Mesendoderm (in vitro differentiated cells): Measurements from ENCODE around the gene PTPN3.

Experiments used
- DNase-seq: peaks from one replicate; pipeline ENCODE4 v3.0.0; 2013
- H2AK5ac ChIP-seq: 2 replicates; pipeline ENCODE4 v1.6.1; 2013; ENCODE audit warnings: low read length, inconsistent platforms
- H2BK120ac ChIP-seq: 2 replicates; pipeline ENCODE4 v1.6.1; 2013; ENCODE audit warnings: low read depth, mild to moderate bottlenecking, low read length, moderate library complexity, mixed read lengths
- H2BK15ac ChIP-seq: replicated peaks from 2 replicates; pipeline ENCODE4 v1.6.1; 2013; ENCODE audit warnings: low read depth, mild to moderate bottlenecking, moderate library complexity
- H2BK5ac ChIP-seq: 2 replicates; pipeline ENCODE4 v1.6.1; 2013; ENCODE audit warnings: low read length, inconsistent platforms
- H3K18ac ChIP-seq: 2 replicates; pipeline ENCODE4 v1.6.1; 2013; ENCODE audit warnings: mild to moderate bottlenecking, low read length, mixed read lengths
- H3K23ac ChIP-seq: one replicate; pipeline ENCODE4 v1.6.1; 2013; ENCODE audit warnings: low read length
- H3K27ac ChIP-seq: 2 replicates; pipeline ENCODE4 v1.5.1; 2013; ENCODE audit warnings: low read depth, mild to moderate bottlenecking, inconsistent platforms, low read length, moderate library complexity
- H3K27me3 ChIP-seq: 2 replicates; pipeline ENCODE4 v1.6.1; 2013; ENCODE audit warnings: low read length, control low read depth, mild to moderate bottlenecking, inconsistent platforms; ENCODE audit not compliant: insufficient read depth, poor library complexity
- H3K36me3 ChIP-seq: 2 replicates; pipeline ENCODE4 v1.6.1; 2013; ENCODE audit warnings: low read length, inconsistent platforms; ENCODE audit not compliant: control insufficient read depth, insufficient read depth
- H3K4ac ChIP-seq: one replicate; pipeline ENCODE4 v1.6.1; 2013; ENCODE audit warnings: low read depth, mild to moderate bottlenecking, low read length, moderate library complexity
- H3K4me1 ChIP-seq: 2 replicates; pipeline ENCODE4 v1.6.1; 2013; ENCODE audit warnings: low read depth, low read length, inconsistent platforms; ENCODE audit not compliant: control insufficient read depth
- H3K4me2 ChIP-seq: 2 replicates; pipeline ENCODE4 v1.6.1; 2013; ENCODE audit warnings: low read length
- H3K4me3 ChIP-seq: 2 replicates; pipeline ENCODE4 v1.5.1; 2013; ENCODE audit warnings: mild to moderate bottlenecking, low read length
- H3K56ac ChIP-seq: one replicate; pipeline ENCODE4 v1.6.1; 2013; ENCODE audit warnings: low read length
- H3K79me1 ChIP-seq: 2 replicates; pipeline ENCODE4 v1.6.1; 2013; ENCODE audit warnings: low read length, inconsistent platforms
- H3K79me2 ChIP-seq: 2 replicates; pipeline ENCODE4 v1.6.1; 2013; ENCODE audit warnings: mild to moderate bottlenecking, low read length; ENCODE audit not compliant: control insufficient read depth, insufficient read depth
- H3K9ac ChIP-seq: 2 replicates; pipeline ENCODE4 v1.6.1; 2013; ENCODE audit warnings: low read length, inconsistent platforms
- H4K5ac ChIP-seq: one replicate; pipeline ENCODE4 v1.6.1; 2013; ENCODE audit warnings: low read length
- H4K8ac ChIP-seq: one replicate; pipeline ENCODE4 v1.6.1; 2013; ENCODE audit warnings: low read depth, mild to moderate bottlenecking, control low read depth, low read length, moderate library complexity
- WGBS: extraction: QIAGEN DNeasy Blood & Tissue Kit; methylation state at CpG from one replicate; pipeline ENCODE4 v1.1.7; 2013; ENCODE audit warnings: low lambda C conversion rate, missing lambda C conversion rate; ENCODE audit not compliant: insufficient coverage; ENCODE audit errors: extremely low coverage; 5-methylcytosine and 5-hydroxymethylcytosine counted together

Gene PTPN3

GRCh38 chr9:109430231-109430630 is 67.9 kb downstream of the PTPN3 start:
- no peak overlapping the region for H3K27ac ChIP-seq
- H2BK120ac ChIP-seq: no peak overlapping the region
- no CpG with 5 or more reads among the region's 4 CpGs for WGBS
- H3K18ac ChIP-seq: no peak overlapping the region
- no peak overlapping the region for H4K8ac ChIP-seq
- H3K23ac ChIP-seq: no peak overlapping the region
- H3K4ac ChIP-seq: no peak overlapping the region
- no peak overlapping the region for H3K56ac ChIP-seq
- no peak overlapping the region for H4K5ac ChIP-seq
- no peaks in the 10 kb centered on the region for H3K36me3 ChIP-seq
- H3K27me3 ChIP-seq: no peaks in the 10 kb centered on the region
- H3K4me2 ChIP-seq: no peak overlapping the region
- no peaks in the 10 kb centered on the region for H3K79me1 ChIP-seq
- no peak overlapping the region for H3K9ac ChIP-seq
- no peak for DNase-seq
- no peaks in the 10 kb centered on the region for H3K4me1 ChIP-seq
- no peak overlapping the region for H2BK15ac ChIP-seq
- H3K4me3 ChIP-seq: no peak overlapping the region
- no peak overlapping the region for H2BK5ac ChIP-seq
- H3K79me2 ChIP-seq: no peaks in the 10 kb centered on the region
- no peak overlapping the region for H2AK5ac ChIP-seq

GRCh38 chr9:109428854-109429253 is 69.3 kb downstream of the PTPN3 start:
- Histone ChIP-seq H3K79me1 (no peaks in the 10 kb centered on the region), H3K4me3 (no peak overlapping the region), H2BK120ac (no peak overlapping the region), H3K4ac (no peak overlapping the region), H3K18ac (no peak overlapping the region), H3K9ac (no peak overlapping the region), H3K23ac (no peak overlapping the region), H3K4me1 (no peaks in the 10 kb centered on the region), H3K36me3 (no peaks in the 10 kb centered on the region), H3K4me2 (no peak overlapping the region), H3K27ac (no peak overlapping the region), H3K56ac (no peak overlapping the region), H4K5ac (no peak overlapping the region), H3K79me2 (no peaks in the 10 kb centered on the region), H2AK5ac (no peak overlapping the region), H2BK15ac (no peak overlapping the region), H3K27me3 (no peaks in the 10 kb centered on the region), H2BK5ac (no peak overlapping the region), H4K8ac (no peak overlapping the region)
- WGBS: no CpG with 5 or more reads among the region's 6 CpGs
- no peak for DNase-seq

DNA sequence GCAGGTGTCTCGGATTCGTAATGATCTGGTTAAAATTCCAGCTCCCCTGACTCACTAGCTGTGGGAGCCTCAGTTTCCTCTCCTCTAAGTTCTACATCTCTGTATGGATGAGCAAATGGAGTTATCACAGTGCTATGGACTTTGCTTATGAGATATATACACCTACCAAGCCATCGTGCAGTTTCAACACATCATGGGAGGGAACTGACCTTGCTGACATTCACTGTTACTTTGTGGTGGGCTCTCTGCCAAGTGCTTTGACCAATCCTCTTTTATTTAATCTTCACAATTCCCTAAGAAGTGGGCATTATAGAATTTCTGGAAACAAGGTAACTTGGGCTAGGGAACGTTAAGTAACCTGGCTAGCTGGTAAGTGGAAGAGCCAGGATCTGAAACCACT is 70.2 kb downstream of the PTPN3 start:
- Histone ChIP-seq H4K5ac (no peak overlapping the region), H2BK5ac (no peak overlapping the region), H3K23ac (no peak overlapping the region), H3K27ac (no peak overlapping the region), H3K4ac (no peak overlapping the region), H3K79me1 (no peaks in the 10 kb centered on the region), H3K36me3 (no peaks in the 10 kb centered on the region), H3K4me3 (no peak overlapping the region), H3K56ac (no peak overlapping the region), H2BK120ac (no peak overlapping the region), H3K4me2 (no peak overlapping the region), H3K27me3 (no peaks in the 10 kb centered on the region), H3K18ac (no peak overlapping the region), H2AK5ac (no peak overlapping the region), H2BK15ac (no peak overlapping the region), H3K4me1 (no peaks in the 10 kb centered on the region), H4K8ac (no peak overlapping the region), H3K79me2 (no peaks in the 10 kb centered on the region), H3K9ac (no peak overlapping the region)
- no peak for DNase-seq
- no CpG with 5 or more reads among the region's 4 CpGs for WGBS

DNA sequence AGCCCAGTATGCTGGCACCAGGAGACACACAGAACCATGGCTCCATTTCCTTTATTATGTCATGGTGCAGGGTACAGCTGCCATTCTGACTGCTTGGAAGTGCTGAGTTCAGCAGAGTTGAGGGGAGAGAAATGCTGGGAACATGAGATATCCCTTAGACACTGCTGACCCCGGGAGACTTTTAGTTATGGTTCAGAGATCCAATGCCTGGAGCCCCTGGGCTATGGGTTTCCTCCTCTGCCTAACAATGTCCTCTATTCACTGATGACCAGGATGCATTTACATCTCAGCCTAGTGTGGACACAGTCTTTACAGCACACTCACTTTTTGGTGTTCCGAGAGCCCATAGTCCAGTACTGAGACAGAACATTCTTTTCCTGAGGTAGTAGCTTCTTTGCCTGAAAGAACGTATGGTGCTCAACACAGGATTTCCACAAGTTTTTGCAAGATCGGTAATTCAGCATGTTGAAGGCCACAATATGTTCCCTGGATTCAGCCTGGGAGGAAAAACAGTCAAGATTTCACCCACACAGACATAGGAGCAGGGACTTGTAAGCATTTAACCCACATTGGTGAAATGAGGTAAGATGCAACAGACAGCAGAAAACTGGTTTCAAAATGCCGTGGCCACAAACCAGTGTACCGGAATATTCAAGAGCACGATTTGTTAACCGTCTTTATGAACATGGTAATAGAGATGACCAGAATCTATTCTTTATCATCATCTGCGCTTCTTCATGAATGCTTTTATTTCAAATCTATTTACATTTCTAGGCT is 71.3 kb downstream of the PTPN3 start:
- H2BK120ac ChIP-seq: no peak overlapping the region
- H2BK5ac ChIP-seq: no peak overlapping the region
- no peaks in the 10 kb centered on the region for H3K79me1 ChIP-seq
- no peaks in the 10 kb centered on the region for H3K4me1 ChIP-seq
- no peak overlapping the region for H3K56ac ChIP-seq
- H3K9ac ChIP-seq: no peak overlapping the region
- H2AK5ac ChIP-seq: no peak overlapping the region
- DNase-seq: no peak
- H3K4ac ChIP-seq: no peak overlapping the region
- H3K27ac ChIP-seq: no peak overlapping the region
- H3K4me3 ChIP-seq: no peak overlapping the region
- no peak overlapping the region for H2BK15ac ChIP-seq
- WGBS: no CpG with 5 or more reads among the region's 9 CpGs
- H4K5ac ChIP-seq: no peak overlapping the region
- H3K23ac ChIP-seq: no peak overlapping the region
- no peak overlapping the region for H4K8ac ChIP-seq
- no peak overlapping the region for H3K4me2 ChIP-seq
- no peak overlapping the region for H3K18ac ChIP-seq
- no peaks in the 10 kb centered on the region for H3K27me3 ChIP-seq
- H3K79me2 ChIP-seq: no peaks in the 10 kb centered on the region
- no peaks in the 10 kb centered on the region for H3K36me3 ChIP-seq

GRCh38 chr9:109424618-109425017 is 73.5 kb downstream of the PTPN3 start:
- H3K27me3 ChIP-seq: no peaks in the 10 kb centered on the region

DNA sequence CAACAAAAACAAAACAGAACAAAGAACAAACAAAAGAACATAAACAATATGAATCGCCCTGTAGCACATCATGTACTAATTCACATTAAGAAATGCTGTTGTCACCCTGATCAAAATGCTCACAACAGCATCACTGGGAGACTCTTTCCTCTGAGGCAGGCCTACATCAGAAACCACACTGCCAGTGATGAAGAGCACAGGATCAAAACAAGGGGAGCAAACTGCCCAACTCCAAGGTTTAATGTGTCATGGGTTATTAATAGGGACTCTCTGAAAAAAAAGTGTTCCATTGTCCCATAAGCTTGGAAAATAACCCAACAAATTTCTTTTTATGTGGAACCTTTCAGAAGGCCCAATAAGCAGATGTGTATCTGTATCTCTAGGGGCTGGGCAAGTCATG is 74.2 kb downstream of the PTPN3 start:
- no peak for DNase-seq
- no peak overlapping the region for H4K5ac ChIP-seq

More at GRCh38 chr9:109424618-109425017, 73.5 kb downstream of the PTPN3 start:
- no peak overlapping the region for H3K27ac ChIP-seq
- no peaks in the 10 kb centered on the region for H3K4me1 ChIP-seq
- no peaks in the 10 kb centered on the region for H3K36me3 ChIP-seq
- H3K18ac ChIP-seq: no peak overlapping the region
- no peak overlapping the region for H4K5ac ChIP-seq
- H2BK15ac ChIP-seq: no peak overlapping the region
- no peak for DNase-seq
- no peaks in the 10 kb centered on the region for H3K79me2 ChIP-seq
- no peak overlapping the region for H3K56ac ChIP-seq
- H2BK5ac ChIP-seq: no peak overlapping the region
- no peak overlapping the region for H3K9ac ChIP-seq
- H3K4ac ChIP-seq: no peak overlapping the region
- H3K4me3 ChIP-seq: no peak overlapping the region
- no peak overlapping the region for H3K4me2 ChIP-seq
- H2BK120ac ChIP-seq: no peak overlapping the region
- H3K23ac ChIP-seq: no peak overlapping the region
- no peak overlapping the region for H4K8ac ChIP-seq
- H2AK5ac ChIP-seq: no peak overlapping the region
- no peaks in the 10 kb centered on the region for H3K79me1 ChIP-seq

More for the DNA sequence above, 74.2 kb downstream of the PTPN3 start:
- Histone ChIP-seq H3K4me3 (no peak overlapping the region), H3K4me1 (no peaks in the 10 kb centered on the region), H3K79me1 (no peaks in the 10 kb centered on the region), H3K36me3 (no peaks in the 10 kb centered on the region), H3K27ac (no peak overlapping the region), H2BK5ac (no peak overlapping the region), H2AK5ac (no peak overlapping the region), H3K56ac (no peak overlapping the region), H3K23ac (no peak overlapping the region), H3K79me2 (no peaks in the 10 kb centered on the region), H3K4me2 (no peak overlapping the region), H3K4ac (no peak overlapping the region), H2BK15ac (no peak overlapping the region), H3K27me3 (no peaks in the 10 kb centered on the region), H2BK120ac (no peak overlapping the region), H3K9ac (no peak overlapping the region), H4K8ac (no peak overlapping the region), H3K18ac (no peak overlapping the region)
- WGBS: no CpG with 5 or more reads among the region's 1 CpG
